ENCODE results near the gene CDRT4.

Gene CDRT4

GRCh38 chr17:15482476-15482875 lies 15.1 kb upstream of the CDRT4 start:
- Histone ChIP-seq H3K9ac (ENCODE audit: low read depth, low read length) (no peak overlapping the region), H3K4me1 (ENCODE audit: insufficient read depth, low read length) (peaks cover 15% of the 10 kb centered on the region), H3K9me3 (ENCODE audit: control insufficient read depth, insufficient read depth, low read length) (no peaks in the 10 kb centered on the region), H3K36me3 (ENCODE audit: insufficient read depth, low read length) (peaks cover 10% of the 10 kb centered on the region; the same call in 1 of the 2 replicates)

- H3K9me3 ChIP-seq (ENCODE audit: control insufficient read depth, insufficient read depth, low read length) = no peaks in the 10 kb centered on the region
- H3K36me3 ChIP-seq (ENCODE audit: insufficient read depth, low read length) = peaks cover 9% of the 10 kb centered on the region; the same call in 1 of the 2 replicates
- no peak overlapping the region for H3K9ac ChIP-seq (ENCODE audit: low read depth, low read length)
- peaks cover 15% of the 10 kb centered on the region for H3K4me1 ChIP-seq (ENCODE audit: insufficient read depth, low read length)
These were observed 14.1 kb upstream of the CDRT4 start for GRCh38 chr17:15481481-15481880.

- H3K4me1 ChIP-seq (ENCODE audit: insufficient read depth, low read length) = peaks cover 14% of the 10 kb centered on the region
- no peaks in the 10 kb centered on the region for H3K9me3 ChIP-seq (ENCODE audit: control insufficient read depth, insufficient read depth, low read length)
- peaks cover 5% of the 10 kb centered on the region; the same call in 1 of the 2 replicates for H3K36me3 ChIP-seq (ENCODE audit: insufficient read depth, low read length)
- H3K9ac ChIP-seq (ENCODE audit: low read depth, low read length) = no peak overlapping the region
These were observed 12.8 kb upstream of the CDRT4 start for GRCh38 chr17:15480204-15480603.

- H3K4me1 ChIP-seq (ENCODE audit: insufficient read depth, low read length) = peaks cover 9% of the 10 kb centered on the region
- no peak overlapping the region for H3K9ac ChIP-seq (ENCODE audit: low read depth, low read length)
- H3K36me3 ChIP-seq (ENCODE audit: insufficient read depth, low read length) = peaks cover 5% of the 10 kb centered on the region; the same call in 1 of the 2 replicates
- H3K9me3 ChIP-seq (ENCODE audit: control insufficient read depth, insufficient read depth, low read length) = no peaks in the 10 kb centered on the region
These were observed 12.3 kb upstream of the CDRT4 start for GRCh38 chr17:15479703-15480102.

GRCh38 chr17:15478845-15479244 lies 11.4 kb upstream of the CDRT4 start:
- H3K9me3 ChIP-seq (ENCODE audit: control insufficient read depth, insufficient read depth, low read length) = no peaks in the 10 kb centered on the region
- no peak overlapping the region for H3K9ac ChIP-seq (ENCODE audit: low read depth, low read length)
- H3K4me1 ChIP-seq (ENCODE audit: insufficient read depth, low read length) = peaks cover 7% of the 10 kb centered on the region
- H3K36me3 ChIP-seq (ENCODE audit: insufficient read depth, low read length) = peaks cover 5% of the 10 kb centered on the region; the same call in 1 of the 2 replicates

- H3K36me3 ChIP-seq (ENCODE audit: insufficient read depth, low read length) = no peaks in the 10 kb centered on the region
- no peaks in the 10 kb centered on the region for H3K9me3 ChIP-seq (ENCODE audit: control insufficient read depth, insufficient read depth, low read length)
- no peak overlapping the region for H3K9ac ChIP-seq (ENCODE audit: low read depth, low read length)
- peaks cover 13% of the 10 kb centered on the region for H3K4me1 ChIP-seq (ENCODE audit: insufficient read depth, low read length)
These were observed 8.4 kb upstream of the CDRT4 start for GRCh38 chr17:15475631-15476354.

- Histone ChIP-seq H3K9me3 (ENCODE audit: control insufficient read depth, insufficient read depth, low read length) (no peaks in the 10 kb centered on the region), H3K4me1 (ENCODE audit: insufficient read depth, low read length) (peaks cover 6% of the 10 kb centered on the region; the same call in 1 of the 2 replicates), H3K36me3 (ENCODE audit: insufficient read depth, low read length) (no peaks in the 10 kb centered on the region), H3K9ac (ENCODE audit: low read depth, low read length) (no peak overlapping the region)
These were observed 5.5 kb upstream of the CDRT4 start for GRCh38 chr17:15472891-15473290.

GRCh38 chr17:15470536-15470935 lies 3.1 kb upstream of the CDRT4 start:
- no peak overlapping the region for H3K9ac ChIP-seq (ENCODE audit: low read depth, low read length)
- peaks cover 6% of the 10 kb centered on the region; the same call in 1 of the 2 replicates for H3K4me1 ChIP-seq (ENCODE audit: insufficient read depth, low read length)
- no peaks in the 10 kb centered on the region for H3K9me3 ChIP-seq (ENCODE audit: control insufficient read depth, insufficient read depth, low read length)
- H3K36me3 ChIP-seq (ENCODE audit: insufficient read depth, low read length) = no peaks in the 10 kb centered on the region

GRCh38 chr17:15469260-15469659 lies 1.8 kb upstream of the CDRT4 start:
- Histone ChIP-seq H3K4me1 (ENCODE audit: insufficient read depth, low read length) (peaks cover 6% of the 10 kb centered on the region; the same call in 1 of the 2 replicates), H3K9ac (ENCODE audit: low read depth, low read length) (no peak overlapping the region), H3K36me3 (ENCODE audit: insufficient read depth, low read length) (no peaks in the 10 kb centered on the region), H3K9me3 (ENCODE audit: control insufficient read depth, insufficient read depth, low read length) (no peaks in the 10 kb centered on the region)

- Histone ChIP-seq H3K9me3 (ENCODE audit: control insufficient read depth, insufficient read depth, low read length) (no peaks in the 10 kb centered on the region), H3K4me1 (ENCODE audit: insufficient read depth, low read length) (peaks cover 6% of the 10 kb centered on the region; the same call in 1 of the 2 replicates), H3K9ac (ENCODE audit: low read depth, low read length) (no peak overlapping the region), H3K36me3 (ENCODE audit: insufficient read depth, low read length) (no peaks in the 10 kb centered on the region)
These were observed 705 bp upstream of the CDRT4 start for GRCh38 chr17:15468126-15468525.

- Histone ChIP-seq H3K9ac (ENCODE audit: low read depth, low read length) (no peak overlapping the region), H3K9me3 (ENCODE audit: control insufficient read depth, insufficient read depth, low read length) (no peaks in the 10 kb centered on the region), H3K4me1 (ENCODE audit: insufficient read depth, low read length) (no peaks in the 10 kb centered on the region), H3K36me3 (ENCODE audit: insufficient read depth, low read length) (no peaks in the 10 kb centered on the region)
These were observed 1.3 kb downstream of the CDRT4 start for GRCh38 chr17:15466131-15466530.

- Histone ChIP-seq H3K36me3 (ENCODE audit: insufficient read depth, low read length) (no peaks in the 10 kb centered on the region), H3K4me1 (ENCODE audit: insufficient read depth, low read length) (no peaks in the 10 kb centered on the region), H3K9ac (ENCODE audit: low read depth, low read length) (no peak overlapping the region), H3K9me3 (ENCODE audit: control insufficient read depth, insufficient read depth, low read length) (no peaks in the 10 kb centered on the region; the same call in 1 of the 2 replicates)
These were observed 2.2 kb downstream of the CDRT4 start for GRCh38 chr17:15465045-15465701.

- Histone ChIP-seq H3K36me3 (ENCODE audit: insufficient read depth, low read length) (no peaks in the 10 kb centered on the region), H3K4me1 (ENCODE audit: insufficient read depth, low read length) (no peaks in the 10 kb centered on the region), H3K9me3 (ENCODE audit: control insufficient read depth, insufficient read depth, low read length) (no peaks in the 10 kb centered on the region; the same call in 1 of the 2 replicates), H3K9ac (ENCODE audit: low read depth, low read length) (no peak overlapping the region)
These were observed 3.0 kb downstream of the CDRT4 start for GRCh38 chr17:15464231-15464985.

- Histone ChIP-seq H3K4me1 (ENCODE audit: insufficient read depth, low read length) (no peaks in the 10 kb centered on the region), H3K36me3 (ENCODE audit: insufficient read depth, low read length) (no peaks in the 10 kb centered on the region), H3K9me3 (ENCODE audit: control insufficient read depth, insufficient read depth, low read length) (no peaks in the 10 kb centered on the region; the same call in 1 of the 2 replicates), H3K9ac (ENCODE audit: low read depth, low read length) (no peak overlapping the region)
These were observed 4.2 kb downstream of the CDRT4 start for GRCh38 chr17:15462976-15463772.

All from ES-I3 (cell line).